Subcutaneous abdominal adipose tissue (tissue), 5 donors: ENCODE measurements around the gene KCNK2.

ENCODE experiments used
- H3K27ac ChIP-seq: one replicate; pipeline ENCODE4 v1.7.0; 2013; ENCODE audit warnings: low read depth, mild to moderate bottlenecking, inconsistent platforms, low read length, moderate library complexity
- H3K27me3 ChIP-seq, 5 donors: one replicate each; pipeline ENCODE4 v1.7.0; 2013; ENCODE audit warnings: low read length in 5 of 5, inconsistent platforms in 1 of 5; ENCODE audit not compliant: control insufficient read depth in 5 of 5, insufficient read depth in 4 of 5
- H3K36me3 ChIP-seq, 5 donors: one replicate each; pipeline ENCODE4 v1.7.0; 2013; ENCODE audit warnings: low read length in 5 of 5; ENCODE audit not compliant: control insufficient read depth in 5 of 5, insufficient read depth in 5 of 5
- H3K4me1 ChIP-seq, 5 donors: one replicate each; pipeline ENCODE4 v1.7.0; 2013; ENCODE audit warnings: low read length in 5 of 5, mild to moderate bottlenecking in 3 of 5, moderate library complexity in 1 of 5; ENCODE audit not compliant: control insufficient read depth in 5 of 5, insufficient read depth in 5 of 5
- H3K4me3 ChIP-seq, 5 donors: one replicate each; pipeline ENCODE4 v1.7.0; 2013; ENCODE audit warnings: low read length in 5 of 5, low read depth in 1 of 5
- H3K9ac ChIP-seq, 5 donors: one replicate each; pipeline ENCODE4 v1.7.0; 2013; ENCODE audit warnings: low read length in 5 of 5, mild to moderate bottlenecking in 4 of 5, moderate library complexity in 3 of 5
- H3K9me3 ChIP-seq, 5 donors: one replicate each; pipeline ENCODE4 v1.7.0; 2013; ENCODE audit warnings: low read length in 5 of 5; ENCODE audit not compliant: control insufficient read depth in 5 of 5
- donor health status: healthy.
- donor health status: healthy.
- donor health status: healthy.
- donor health status: healthy.
- donor health status: healthy.

Gene KCNK2

GRCh38 chr1:215226757-215227156 is 144.2 kb downstream of the KCNK2 start:
- Histone ChIP-seq H3K9ac (no peak overlapping the region), H3K27ac (no peak overlapping the region), H3K36me3 (no peaks in the 10 kb centered on the region), H3K4me3 (no peak overlapping the region), H3K4me1 (no peaks in the 10 kb centered on the region), H3K27me3 (no peaks in the 10 kb centered on the region), H3K9me3 (no peaks in the 10 kb centered on the region)

DNA sequence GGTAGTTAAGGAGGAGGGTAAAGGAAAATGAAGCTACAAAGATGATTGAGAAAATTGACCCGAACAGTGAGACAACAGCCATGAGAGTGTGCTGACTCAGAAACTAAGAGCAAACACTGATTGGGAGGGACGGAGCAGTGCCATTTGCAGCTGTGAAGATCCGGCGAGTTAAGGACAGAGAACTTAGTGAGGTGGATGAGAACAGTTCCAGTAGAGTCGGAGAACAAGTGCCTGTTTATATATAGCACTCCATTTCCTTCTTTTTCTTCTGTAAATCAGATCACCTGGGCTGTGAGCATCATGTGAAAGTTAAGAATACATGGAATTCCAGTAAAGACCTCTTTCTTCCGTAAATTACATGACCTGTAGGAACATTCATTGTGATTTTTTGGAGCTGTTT is 145.7 kb downstream of the KCNK2 start:
- H3K4me3 ChIP-seq: no peak overlapping the region
- no peaks in the 10 kb centered on the region for H3K36me3 ChIP-seq
- H3K27ac ChIP-seq: no peak overlapping the region
- H3K9me3 ChIP-seq: no peaks in the 10 kb centered on the region
- no peak overlapping the region for H3K9ac ChIP-seq
- no peaks in the 10 kb centered on the region for H3K27me3 ChIP-seq
- H3K4me1 ChIP-seq: no peaks in the 10 kb centered on the region

GRCh38 chr1:215241451-215241850 is 158.9 kb downstream of the KCNK2 start:
- H3K9me3 ChIP-seq: no peaks in the 10 kb centered on the region
- H3K9ac ChIP-seq: no peak overlapping the region
- no peak overlapping the region for H3K27ac ChIP-seq
- no peaks in the 10 kb centered on the region for H3K27me3 ChIP-seq
- H3K4me3 ChIP-seq: no peak overlapping the region
- no peaks in the 10 kb centered on the region for H3K36me3 ChIP-seq
- no peaks in the 10 kb centered on the region for H3K4me1 ChIP-seq

- Histone ChIP-seq H3K9ac (no peak overlapping the region), H3K27ac (no peak overlapping the region), H3K27me3 (no peaks in the 10 kb centered on the region), H3K36me3 (no peaks in the 10 kb centered on the region), H3K4me1 (no peaks in the 10 kb centered on the region), H3K4me3 (no peak overlapping the region), H3K9me3 (no peaks in the 10 kb centered on the region)
These were observed 161.0 kb downstream of the KCNK2 start for GRCh38 chr1:215243345-215244054.

GRCh38 chr1:215250913-215251312 is 168.4 kb downstream of the KCNK2 start:
- Histone ChIP-seq H3K36me3 (no peaks in the 10 kb centered on the region), H3K4me3 (no peak overlapping the region), H3K27ac (no peak overlapping the region), H3K9ac (no peak overlapping the region), H3K9me3 (no peaks in the 10 kb centered on the region), H3K27me3 (no peaks in the 10 kb centered on the region), H3K4me1 (no peaks in the 10 kb centered on the region)

GRCh38 chr1:215251428-215251827 is 168.9 kb downstream of the KCNK2 start:
- Histone ChIP-seq H3K4me3 (no peak overlapping the region), H3K4me1 (no peaks in the 10 kb centered on the region), H3K9me3 (no peaks in the 10 kb centered on the region)

GRCh38 chr1:215252164-215252563 is 169.6 kb downstream of the KCNK2 start:
- Histone ChIP-seq H3K4me3 (no peak overlapping the region), H3K9ac (no peak overlapping the region), H3K36me3 (no peaks in the 10 kb centered on the region), H3K4me1 (no peaks in the 10 kb centered on the region), H3K27ac (no peak overlapping the region), H3K27me3 (no peaks in the 10 kb centered on the region), H3K9me3 (no peaks in the 10 kb centered on the region)

More at GRCh38 chr1:215251428-215251827, 168.9 kb downstream of the KCNK2 start:
- no peak overlapping the region for H3K9ac ChIP-seq
- no peak overlapping the region for H3K27ac ChIP-seq
- no peaks in the 10 kb centered on the region for H3K36me3 ChIP-seq
- H3K27me3 ChIP-seq: no peaks in the 10 kb centered on the region

GRCh38 chr1:215256936-215257679 is 174.6 kb downstream of the KCNK2 start:
- Histone ChIP-seq H3K27ac (no peak overlapping the region), H3K9me3 (peaks cover 0 to 4% (median 0%) of the 10 kb centered on the region in 5 donors), H3K27me3 (no peaks in the 10 kb centered on the region), H3K4me1 (no peaks in the 10 kb centered on the region), H3K36me3 (no peaks in the 10 kb centered on the region), H3K9ac (no peak overlapping the region), H3K4me3 (no peak overlapping the region)

DNA sequence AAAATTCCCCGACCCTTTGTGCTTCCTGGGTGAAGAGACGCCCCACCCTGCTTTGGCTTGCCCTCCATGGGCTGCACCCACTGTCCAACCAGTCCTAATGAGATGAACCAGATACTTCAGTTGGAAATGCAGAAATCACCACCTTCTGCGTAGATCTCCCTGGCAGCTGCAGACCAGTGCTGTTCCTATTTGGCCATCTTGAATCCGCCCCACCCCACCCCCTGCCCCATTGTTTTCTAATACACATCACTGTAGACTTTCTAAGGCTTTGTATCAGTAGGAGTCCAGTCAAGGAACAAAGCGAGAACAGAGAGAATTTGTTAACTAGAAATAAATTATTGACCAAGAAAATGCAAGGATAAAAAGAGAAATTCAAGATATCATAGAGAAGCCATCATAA is 178.2 kb downstream of the KCNK2 start:
- no peaks in the 10 kb centered on the region for H3K4me1 ChIP-seq

GRCh38 chr1:215262106-215262505 is 179.6 kb downstream of the KCNK2 start:
- H3K36me3 ChIP-seq: no peaks in the 10 kb centered on the region
- H3K27ac ChIP-seq: no peak overlapping the region
- H3K27me3 ChIP-seq: no peaks in the 10 kb centered on the region
- H3K4me3 ChIP-seq: no peak overlapping the region
- no peak overlapping the region for H3K9ac ChIP-seq
- peaks cover 0 to 4% (median 0%) of the 10 kb centered on the region in 5 donors for H3K9me3 ChIP-seq
- H3K4me1 ChIP-seq: no peaks in the 10 kb centered on the region

More for the DNA sequence above, 178.2 kb downstream of the KCNK2 start:
- Histone ChIP-seq H3K36me3 (no peaks in the 10 kb centered on the region), H3K9me3 (peaks cover 0 to 4% (median 0%) of the 10 kb centered on the region in 5 donors), H3K27me3 (no peaks in the 10 kb centered on the region), H3K9ac (no peak overlapping the region), H3K27ac (no peak overlapping the region), H3K4me3 (no peak overlapping the region)
